SK-N-SH (cell line): ENCODE data around the gene ST6GALNAC3. TPM values are rescaled to one million over a fixed set of nuclear protein-coding genes. Genes with fewer than 3 reads are reported as not detected.
A peak's percentile ranks its signal among the peaks of the same experiment; 100 is the strongest.

ENCODE experiments used
- CTCF ChIA-PET: fragments of 300-600, 350-600 bp; formaldehyde crosslinking; extraction: SDS; loops from one replicate; lab custom pipeline; 2021; lab: Yijun Ruan, JAX
- POLR2A ChIA-PET: fragments of 350-600 bp; sonication (Branson Sonifier 250); formaldehyde crosslinking; extraction: SDS; loops from one replicate; lab custom pipeline; 2020; ENCODE audit warnings: antibody characterized with exemption, inconsistent platforms; lab: Yijun Ruan, JAX
- DNase-seq: peaks from one replicate; pipeline ENCODE4 v3.0.0; 2012
- H2AFZ ChIP-seq: fragments of 200-600 bp; sonication (generic); 2 replicates; pipeline ENCODE4 v1.8.1; 2016; ENCODE audit warnings: antibody characterized with exemption, mild to moderate bottlenecking, low read depth
- H3F3A ChIP-seq: fragments of 200-600 bp; sonication (generic); replicated peaks from 2 replicates; pipeline ENCODE3; 2016; ENCODE audit warnings: antibody characterized with exemption, mild to moderate bottlenecking; ENCODE audit not compliant: insufficient read depth
- H3K27ac ChIP-seq, 2 experiments: fragments of 200-500 bp in 1 of 2; fragments of 200-600 bp in 1 of 2; sonication (Bioruptor generic) in 1 of 2; sonication (generic), shearing (Covaris generic) in 1 of 2; 2 replicates each; pipeline versions ENCODE4 v1.5.1 to v1.6.1; 2014 to 2016; ENCODE audit warnings: low read depth in 2 of 2, inconsistent platforms in 1 of 2, low read length in 1 of 2, mild to moderate bottlenecking in 1 of 2, mixed read lengths in 1 of 2
- H3K27me3 ChIP-seq: fragments of 200-600 bp; sonication (generic), shearing (Covaris generic); 2 replicates; pipeline ENCODE4 v1.6.1; 2016; ENCODE audit warnings: mixed run types; ENCODE audit not compliant: insufficient read depth
- H3K36me3 ChIP-seq, 2 experiments: fragments of 200-500 bp in 1 of 2; fragments of 200-600 bp in 1 of 2; sonication (Bioruptor generic) in 1 of 2; sonication (generic) in 1 of 2; replicated peaks in 1 of 2; 2 replicates each; pipeline versions ENCODE3 to v1.5.1; 2014 to 2016; ENCODE audit warnings: low read length in 1 of 2, mild to moderate bottlenecking in 1 of 2; ENCODE audit not compliant: insufficient read depth in 2 of 2, control insufficient read depth in 1 of 2
- H3K4me1 ChIP-seq, 2 experiments: fragments of 200-500 bp in 1 of 2; fragments of 200-600 bp in 1 of 2; sonication (Bioruptor generic) in 1 of 2; sonication (generic), shearing (Covaris generic) in 1 of 2; 2 replicates each; pipeline versions ENCODE4 v1.5.1 to v1.6.1; 2014 to 2016; ENCODE audit warnings: low read depth in 1 of 2, low read length in 1 of 2, mixed run types in 1 of 2; ENCODE audit not compliant: insufficient read depth in 2 of 2, control insufficient read depth in 1 of 2
- H3K4me2 ChIP-seq: fragments of 200-600 bp; sonication (generic), shearing (Covaris generic); 2 replicates; pipeline ENCODE4 v1.6.1; 2017; ENCODE audit warnings: mixed run types
- H3K4me3 ChIP-seq, 2 experiments: fragments of 200-500 bp in 1 of 2; fragments of 200-600 bp in 1 of 2; sonication (Bioruptor generic) in 1 of 2; sonication (generic), shearing (Covaris generic) in 1 of 2; 2 replicates each; pipeline versions ENCODE4 v1.5.1 to v1.8.1; 2014 to 2016; ENCODE audit warnings: low read depth in 2 of 2, inconsistent platforms in 1 of 2, low read length in 1 of 2, mild to moderate bottlenecking in 1 of 2, mixed read lengths in 1 of 2, moderate library complexity in 1 of 2
- H3K79me2 ChIP-seq: fragments of 200-600 bp; sonication (generic); 2 replicates; pipeline ENCODE4 v1.8.1; 2017; ENCODE audit warnings: mild to moderate bottlenecking; ENCODE audit not compliant: insufficient read depth
- H3K9ac ChIP-seq: fragments of 200-600 bp; sonication (generic); 2 replicates; pipeline ENCODE4 v1.6.1; 2017; ENCODE audit warnings: mixed run types
- H3K9me2 ChIP-seq: fragments of 200-600 bp; sonication (generic); 2 replicates; pipeline ENCODE4 v1.6.1; 2017; ENCODE audit warnings: mixed run types
- H3K9me3 ChIP-seq: fragments of 200-600 bp; sonication (generic); 2 replicates; pipeline ENCODE4 v1.6.1; 2017; ENCODE audit warnings: mixed run types, mild to moderate bottlenecking, moderate library complexity
- H4K20me1 ChIP-seq: fragments of 200-600 bp; sonication (generic); 2 replicates; pipeline ENCODE4 v1.6.1; 2017; ENCODE audit warnings: mild to moderate bottlenecking, mixed run types; ENCODE audit not compliant: insufficient read depth
- ELF1 ChIP-seq: IDR thresholded peaks from 2 replicates; pipeline ENCODE4 v1.4.0; 2012
- FOSL2 ChIP-seq: IDR thresholded peaks from 2 replicates; pipeline ENCODE4 v1.4.0; 2012; ENCODE audit warnings: low read depth, mild to moderate bottlenecking, moderate library complexity, borderline replicate concordance
- JUND ChIP-seq: IDR thresholded peaks from 2 replicates; pipeline ENCODE4 v1.4.0; 2012
- MXI1 ChIP-seq: IDR thresholded peaks from 2 replicates; pipeline ENCODE4 v1.6.1; 2012; ENCODE audit warnings: mild to moderate bottlenecking, low read depth, low read length, improper control_type of control experiment
- NFIC ChIP-seq: IDR thresholded peaks from 2 replicates; pipeline ENCODE4 v1.4.0; 2012; ENCODE audit warnings: borderline replicate concordance
- RCOR1 ChIP-seq: fragments of 150-350 bp; IDR thresholded peaks from 2 replicates; pipeline ENCODE4 v1.6.1; 2017; ENCODE audit warnings: antibody characterized with exemption, low read length
- RXRA ChIP-seq: IDR thresholded peaks from 2 replicates; pipeline ENCODE4 v1.4.0; 2012; ENCODE audit warnings: low read depth, mild to moderate bottlenecking, borderline replicate concordance
- SIN3A ChIP-seq: IDR thresholded peaks from 2 replicates; pipeline ENCODE4 v1.6.1; 2012; ENCODE audit warnings: low read depth, mild to moderate bottlenecking, low read length, moderate library complexity, borderline replicate concordance
- SMC3 ChIP-seq: IDR thresholded peaks from 2 replicates; pipeline ENCODE4 v1.6.1; 2012; ENCODE audit warnings: low read depth, low read length, improper control_type of control experiment
- TAF1 ChIP-seq: IDR thresholded peaks from 2 replicates; pipeline ENCODE4 v1.6.1; 2012; ENCODE audit warnings: low read depth, mild to moderate bottlenecking, low read length, moderate library complexity, borderline replicate concordance
- TCF12 ChIP-seq: IDR thresholded peaks from 2 replicates; pipeline ENCODE4 v1.4.0; 2012
- YY1 ChIP-seq: IDR thresholded peaks from 2 replicates; pipeline ENCODE4 v1.4.0; 2012; ENCODE audit warnings: low read depth, mild to moderate bottlenecking
- WGBS: methylation state at CpG from one replicate; pipeline ENCODE4 v1.1.6; 2017; ENCODE audit warnings: low lambda C conversion rate; 5-methylcytosine and 5-hydroxymethylcytosine counted together
- polyA plus RNA-seq, 3 experiments: library from polyadenylated mRNA; depleted of rRNA; stranded (reverse); fragments of >200 nt; gene quantifications; 2 replicates each; pipeline ENCODE4 v1.2.3, GENCODE V29; 2012
- TF ChIP-seq, protein P1 (sequence below): IDR thresholded peaks from 2 replicates; pipeline ENCODE4; 2012
- TF ChIP-seq, protein P2 (sequence below): IDR thresholded peaks from 2 replicates; pipeline ENCODE4 v1.4.0; 2012; ENCODE audit warnings: low read depth, borderline replicate concordance
- TF ChIP-seq, protein P3 (sequence below): fragments of 150-350 bp; IDR thresholded peaks from 2 replicates; pipeline ENCODE4 v1.6.1; 2016; ENCODE audit warnings: mild to moderate bottlenecking, low read depth, low read length

The ST6GALNAC3 gene
- polyA plus RNA-seq, 1 of the 3 experiments (the other 2 are of a cell fraction) = 8.1 TPM

DNA sequence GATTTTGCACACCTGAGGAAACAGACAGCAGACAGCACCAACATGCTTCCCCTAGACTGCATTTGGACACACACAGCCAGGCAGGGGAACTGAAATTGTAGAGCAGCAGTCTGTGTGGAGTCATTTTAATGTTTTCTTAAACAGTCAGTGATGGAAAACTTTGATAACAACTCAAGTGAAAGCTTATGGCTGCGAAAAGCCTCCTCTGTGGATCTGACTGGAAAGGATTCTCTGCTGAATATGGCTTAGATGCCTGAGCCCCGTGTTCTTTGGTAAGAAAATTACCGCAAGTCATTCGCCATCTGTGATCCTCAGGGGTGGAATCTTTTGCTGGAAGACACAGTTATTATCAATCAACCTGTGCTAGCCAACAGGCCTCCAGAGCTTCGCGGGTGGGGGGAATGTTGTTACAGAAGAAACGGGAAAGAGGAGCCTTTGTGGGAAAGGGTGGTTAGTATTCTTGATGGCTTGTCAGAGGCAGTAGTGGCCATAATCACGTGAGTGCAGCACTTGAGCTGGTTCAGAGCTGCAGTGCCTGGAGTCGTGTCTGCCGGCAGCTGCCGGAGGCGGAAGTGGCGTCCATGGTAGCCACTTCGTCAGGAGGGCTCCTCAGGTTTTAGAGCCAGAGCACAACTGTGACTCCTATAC lies 204.7 kb downstream of the ST6GALNAC3 start:
- Histone ChIP-seq H3K9ac (peak overlapping the region; percentile 73), H3K79me2 (no peaks in the 10 kb centered on the region; the same call in none of the 2 replicates), H2AFZ (peak overlapping the region; percentile 89), H3K4me3 (peak overlapping the region; percentile 31 to 63), H3K9me3 (no peaks in the 10 kb centered on the region), H3K27ac (peak overlapping the region; percentile 90 to 95), H4K20me1 (no peaks in the 10 kb centered on the region), H3F3A (peaks cover 27% of the 10 kb centered on the region), H3K36me3 (no peaks in the 10 kb centered on the region), H3K4me2 (peak overlapping the region; percentile 87), H3K27me3 (no peaks in the 10 kb centered on the region), H3K4me1 (peaks cover 13 to 19% of the 10 kb centered on the region in 2 experiments), H3K9me2 (no peaks in the 10 kb centered on the region)
- TF ChIP-seq ELF1 (0 out of 2 replicates have a peak, but pooled peaks have one; percentile 16), TAF1 (peak; percentile 25; the same call in 1 of the 2 replicates), SMC3 (peak; percentile 2; the same call in 1 of the 2 replicates), SIN3A (0 out of 2 replicates have a peak, but pooled peaks have one; percentile 13), JUND (peak; percentile 48), TCF12 (no peak; the same call in none of the 2 replicates), NFIC (no peak), FOSL2 (peak; percentile 8; the same call in 1 of the 2 replicates), RXRA (no peak), RCOR1 (peak; percentile 27; the same call in 1 of the 2 replicates), YY1 (peak; percentile 45; the same call in 1 of the 2 replicates), MXI1 (peak; percentile 10; the same call in 1 of the 2 replicates)
- TF ChIP-seq, protein P1, sequence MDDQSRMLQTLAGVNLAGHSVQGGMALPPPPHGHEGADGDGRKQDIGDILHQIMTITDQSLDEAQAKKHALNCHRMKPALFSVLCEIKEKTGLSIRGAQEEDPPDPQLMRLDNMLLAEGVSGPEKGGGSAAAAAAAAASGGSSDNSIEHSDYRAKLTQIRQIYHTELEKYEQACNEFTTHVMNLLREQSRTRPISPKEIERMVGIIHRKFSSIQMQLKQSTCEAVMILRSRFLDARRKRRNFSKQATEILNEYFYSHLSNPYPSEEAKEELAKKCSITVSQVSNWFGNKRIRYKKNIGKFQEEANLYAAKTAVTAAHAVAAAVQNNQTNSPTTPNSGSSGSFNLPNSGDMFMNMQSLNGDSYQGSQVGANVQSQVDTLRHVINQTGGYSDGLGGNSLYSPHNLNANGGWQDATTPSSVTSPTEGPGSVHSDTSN = peak; percentile 19
- TF ChIP-seq, protein P2, sequence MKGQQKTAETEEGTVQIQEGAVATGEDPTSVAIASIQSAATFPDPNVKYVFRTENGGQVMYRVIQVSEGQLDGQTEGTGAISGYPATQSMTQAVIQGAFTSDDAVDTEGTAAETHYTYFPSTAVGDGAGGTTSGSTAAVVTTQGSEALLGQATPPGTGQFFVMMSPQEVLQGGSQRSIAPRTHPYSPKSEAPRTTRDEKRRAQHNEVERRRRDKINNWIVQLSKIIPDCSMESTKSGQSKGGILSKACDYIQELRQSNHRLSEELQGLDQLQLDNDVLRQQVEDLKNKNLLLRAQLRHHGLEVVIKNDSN = peak; percentile 68; the same call in 1 of the 2 replicates
- TF ChIP-seq, protein P3, sequence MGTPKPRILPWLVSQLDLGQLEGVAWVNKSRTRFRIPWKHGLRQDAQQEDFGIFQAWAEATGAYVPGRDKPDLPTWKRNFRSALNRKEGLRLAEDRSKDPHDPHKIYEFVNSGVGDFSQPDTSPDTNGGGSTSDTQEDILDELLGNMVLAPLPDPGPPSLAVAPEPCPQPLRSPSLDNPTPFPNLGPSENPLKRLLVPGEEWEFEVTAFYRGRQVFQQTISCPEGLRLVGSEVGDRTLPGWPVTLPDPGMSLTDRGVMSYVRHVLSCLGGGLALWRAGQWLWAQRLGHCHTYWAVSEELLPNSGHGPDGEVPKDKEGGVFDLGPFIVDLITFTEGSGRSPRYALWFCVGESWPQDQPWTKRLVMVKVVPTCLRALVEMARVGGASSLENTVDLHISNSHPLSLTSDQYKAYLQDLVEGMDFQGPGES = no peak
- 23% methylated on average over 14 of the region's 14 CpGs for WGBS
- ChIA-PET POLR2A (no interaction called here), CTCF (no interaction called here)
- DNase-seq = peak; percentile 43
